ENCODE data around the gene FZD4. TPM values are rescaled to one million over a fixed set of nuclear protein-coding genes. Genes with fewer than 3 reads are reported as not detected.
"Not testable (repeated sequence)": the region's sequence is repeated elsewhere in the genome, so short reads cannot be mapped to it uniquely, and the experiment has no call there.

The FZD4 gene
- total RNA-seq, 2 donors from 2014 or later: 4.3 to 6.7 TPM

- Histone ChIP-seq H3K4me3 (no peak overlapping the region), H3K9me3 (no peaks in the 10 kb centered on the region), H3K36me3 (no peaks in the 10 kb centered on the region), H3K9ac (ENCODE audit: low read depth in 2 of 2, low read length in 2 of 2) (no peak overlapping the region), H3K27ac (no peak overlapping the region), H3K27me3 (no peaks in the 10 kb centered on the region), H3K4me1 (no peaks in the 10 kb centered on the region)
- TF ChIP-seq, protein P1, sequence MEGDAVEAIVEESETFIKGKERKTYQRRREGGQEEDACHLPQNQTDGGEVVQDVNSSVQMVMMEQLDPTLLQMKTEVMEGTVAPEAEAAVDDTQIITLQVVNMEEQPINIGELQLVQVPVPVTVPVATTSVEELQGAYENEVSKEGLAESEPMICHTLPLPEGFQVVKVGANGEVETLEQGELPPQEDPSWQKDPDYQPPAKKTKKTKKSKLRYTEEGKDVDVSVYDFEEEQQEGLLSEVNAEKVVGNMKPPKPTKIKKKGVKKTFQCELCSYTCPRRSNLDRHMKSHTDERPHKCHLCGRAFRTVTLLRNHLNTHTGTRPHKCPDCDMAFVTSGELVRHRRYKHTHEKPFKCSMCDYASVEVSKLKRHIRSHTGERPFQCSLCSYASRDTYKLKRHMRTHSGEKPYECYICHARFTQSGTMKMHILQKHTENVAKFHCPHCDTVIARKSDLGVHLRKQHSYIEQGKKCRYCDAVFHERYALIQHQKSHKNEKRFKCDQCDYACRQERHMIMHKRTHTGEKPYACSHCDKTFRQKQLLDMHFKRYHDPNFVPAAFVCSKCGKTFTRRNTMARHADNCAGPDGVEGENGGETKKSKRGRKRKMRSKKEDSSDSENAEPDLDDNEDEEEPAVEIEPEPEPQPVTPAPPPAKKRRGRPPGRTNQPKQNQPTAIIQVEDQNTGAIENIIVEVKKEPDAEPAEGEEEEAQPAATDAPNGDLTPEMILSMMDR (IDR thresholded peaks at IDR 0.05): peak; percentile 62
- no peak for DNase-seq
- intact Hi-C loops (cut with DNase I): loop anchor here (5.0 to 10.0 kb wide), 2 partner anchors 353 to 486 kb away; no protein-coding TSS in a partner anchor
Observed at GRCh38 chr11:86938900-86939880, 16.0 kb downstream of the FZD4 start.

GRCh38 chr11:86938203-86938899 lies 16.8 kb downstream of the FZD4 start:
- Histone ChIP-seq H3K4me3 (no peak overlapping the region), H3K36me3 (no peaks in the 10 kb centered on the region), H3K27ac (no peak overlapping the region), H3K9me3 (no peaks in the 10 kb centered on the region), H3K9ac (ENCODE audit: low read depth in 2 of 2, low read length in 2 of 2) (no peak overlapping the region), H3K4me1 (no peaks in the 10 kb centered on the region), H3K27me3 (no peaks in the 10 kb centered on the region)
- DNase-seq: no peak
- intact Hi-C loops (cut with DNase I): loop anchor here (5.0 to 10.0 kb wide), 2 partner anchors 354 to 486 kb away; no protein-coding TSS in a partner anchor
- TF ChIP-seq, protein P1 (IDR thresholded peaks at IDR 0.05): no peak

GRCh38 chr11:86937193-86937806 lies 17.9 kb downstream of the FZD4 start:
- not testable (repeated sequence) for H3K4me3 ChIP-seq; H3K27me3 ChIP-seq; H3K36me3 ChIP-seq; H3K4me1 ChIP-seq; H3K9ac ChIP-seq (ENCODE audit: low read depth in 2 of 2, low read length in 2 of 2); DNase-seq; H3K27ac ChIP-seq; H3K9me3 ChIP-seq
- intact Hi-C loops (cut with DNase I): loop anchor here (5.0 to 10.0 kb wide), 2 partner anchors 355 to 488 kb away; no protein-coding TSS in a partner anchor

GRCh38 chr11:86934926-86935579 lies 20.1 kb downstream of the FZD4 start:
- H3K27me3 ChIP-seq: no peaks in the 10 kb centered on the region
- no peaks in the 10 kb centered on the region for H3K36me3 ChIP-seq
- no peak for DNase-seq
- no peak overlapping the region for H3K9ac ChIP-seq (ENCODE audit: low read depth in 2 of 2, low read length in 2 of 2)
- no peaks in the 10 kb centered on the region for H3K9me3 ChIP-seq
- intact Hi-C loops (cut with DNase I): loop anchor here (5.0 to 10.0 kb wide), 2 partner anchors 357 to 490 kb away; no protein-coding TSS in a partner anchor
- H3K27ac ChIP-seq: no peak overlapping the region
- TF ChIP-seq, protein P1 (IDR thresholded peaks at IDR 0.05): no peak
- H3K4me1 ChIP-seq: no peaks in the 10 kb centered on the region
- H3K4me3 ChIP-seq: no peak overlapping the region

- Histone ChIP-seq H3K9ac (ENCODE audit: low read depth in 2 of 2, low read length in 2 of 2) (no peak overlapping the region), H3K4me1 (no peaks in the 10 kb centered on the region), H3K36me3 (no peaks in the 10 kb centered on the region), H3K27ac (no peak overlapping the region), H3K9me3 (no peaks in the 10 kb centered on the region), H3K4me3 (no peak overlapping the region), H3K27me3 (no peaks in the 10 kb centered on the region)
- no peak for DNase-seq
- TF ChIP-seq, protein P1 (IDR thresholded peaks at IDR 0.05): no peak
- intact Hi-C loops (cut with DNase I): loop anchor here (10.0 kb wide), 1 partner anchor 490 kb away; no protein-coding TSS in a partner anchor
Observed at GRCh38 chr11:86934582-86934900, 20.7 kb downstream of the FZD4 start.

Data from colonic mucosa (tissue), 4 donors.